ENCODE measurements around the gene ANKS1B. TPM values are rescaled to one million over a fixed set of nuclear protein-coding genes. Genes with fewer than 3 reads are reported as not detected.

ANKS1B gene
- 0.30 and 0.83 TPM in 2 replicates for total RNA-seq

GRCh38 chr12:99984271-99985128 is at the start of gene ANKS1B:
ANKS1B (minus strand) TSS chr12:99984936; CDS start chr12:99984237, 699 bp downstream.

GRCh38 chr12:99647453-99647852 is 337.3 kb downstream of the ANKS1B start, which contains the start of gene GARIN6:
GARIN6 (plus strand) TSS chr12:99647753; CDS start chr12:99648175, 422 bp downstream.

Other genes with a start within 250 kb of the ANKS1B start
- 31.2 and 42.0 TPM in 2 replicates for gene BLTP3B, start 157.9 kb upstream of the ANKS1B start, total RNA-seq
- 19.6 and 24.3 TPM in 2 replicates for gene ACTR6, start 215.9 kb upstream of the ANKS1B start, total RNA-seq